Peyer's patch (tissue), 4 donors: ENCODE results near the gene CNTNAP2. TPM values are rescaled to one million over a fixed set of nuclear protein-coding genes. Genes with fewer than 3 reads are reported as not detected.

Experiments used
- DNase-seq, 3 donors: peaks; one replicate each; pipeline ENCODE4 v3.0.0-alpha.2; 2017 to 2019
- H3K27ac ChIP-seq, 4 donors: fragments of 200-600 bp; sonication (generic); one replicate each; pipeline ENCODE4 v1.5.1; 2016 to 2019
- H3K27me3 ChIP-seq, 2 donors: fragments of 200-600 bp; sonication (generic); one replicate each; pipeline ENCODE4 v1.5.1; 2019
- H3K36me3 ChIP-seq, 3 donors: fragments of 200-600 bp; sonication (generic); one replicate each; pipeline ENCODE4 v1.5.1; 2016 to 2019
- H3K4me1 ChIP-seq, 4 donors: fragments of 200-600 bp; sonication (generic); one replicate each; pipeline ENCODE4 v1.5.1; 2016 to 2019
- H3K4me3 ChIP-seq, 4 donors: fragments of 200-600 bp; sonication (generic); 1 replicate in 3 of 4; 2 replicates in 1 of 4; pipeline ENCODE4 v1.5.1; 2016 to 2019; ENCODE audit warnings: mild to moderate bottlenecking in 1 of 4
- H3K9me3 ChIP-seq, 4 donors: fragments of 200-600 bp; sonication (generic); one replicate each; pipeline ENCODE4 v1.5.1; 2016 to 2019; ENCODE audit warnings: mild to moderate bottlenecking in 1 of 4
- POLR2A ChIP-seq, 2 donors: fragments of 450-650 bp; IDR thresholded peaks; one replicate each; pipeline ENCODE4 v1.5.1; 2017; ENCODE audit warnings: antibody characterized with exemption in 2 of 2, mild to moderate bottlenecking in 2 of 2, moderate library complexity in 2 of 2
- total RNA-seq, 4 donors: library from RNA; depleted of rRNA; stranded (reverse); fragments of >200 nt; gene quantifications; one replicate each; pipeline ENCODE4 v1.1.0, GENCODE V29; 2016
- TF ChIP-seq, protein P1 (sequence below), 6 experiments: fragments of 450-650 bp in 4 of 6; fragments of 200-600 bp in 2 of 6; sonication (generic) in 1 of 6; IDR thresholded peaks; one replicate each; pipeline ENCODE4 v1.5.1; 2017 to 2019; ENCODE audit warnings: antibody characterized with exemption in 6 of 6, mild to moderate bottlenecking in 3 of 6, moderate library complexity in 1 of 6

Gene CNTNAP2
- total RNA-seq, result 1 to 10 TPM; 1.5 to 4.9 (median 3.6) TPM

GRCh38 chr7:146116521-146117222 lies at the start of gene CNTNAP2:
CNTNAP2 (plus strand) TSS chr7:146116801; CDS start chr7:146116877, 76 bp downstream.
- H3K9me3 ChIP-seq, result no peaks in the 10 kb centered on the region
- peaks cover 0 to 8% (median 0%) of the 10 kb centered on the region in 4 donors for H3K4me1 ChIP-seq
- H3K4me3 ChIP-seq, result peak within 1 kb of the TSS in 3 of 4 donors; percentile 1 to 39 (median 22)
- H3K27ac ChIP-seq, result no peak within 1 kb of the TSS
- H3K36me3 ChIP-seq, result no peaks in the 10 kb centered on the region
- no peak for TF ChIP-seq POLR2A (IDR thresholded peaks at IDR 0.05)
- TF ChIP-seq, protein P1, sequence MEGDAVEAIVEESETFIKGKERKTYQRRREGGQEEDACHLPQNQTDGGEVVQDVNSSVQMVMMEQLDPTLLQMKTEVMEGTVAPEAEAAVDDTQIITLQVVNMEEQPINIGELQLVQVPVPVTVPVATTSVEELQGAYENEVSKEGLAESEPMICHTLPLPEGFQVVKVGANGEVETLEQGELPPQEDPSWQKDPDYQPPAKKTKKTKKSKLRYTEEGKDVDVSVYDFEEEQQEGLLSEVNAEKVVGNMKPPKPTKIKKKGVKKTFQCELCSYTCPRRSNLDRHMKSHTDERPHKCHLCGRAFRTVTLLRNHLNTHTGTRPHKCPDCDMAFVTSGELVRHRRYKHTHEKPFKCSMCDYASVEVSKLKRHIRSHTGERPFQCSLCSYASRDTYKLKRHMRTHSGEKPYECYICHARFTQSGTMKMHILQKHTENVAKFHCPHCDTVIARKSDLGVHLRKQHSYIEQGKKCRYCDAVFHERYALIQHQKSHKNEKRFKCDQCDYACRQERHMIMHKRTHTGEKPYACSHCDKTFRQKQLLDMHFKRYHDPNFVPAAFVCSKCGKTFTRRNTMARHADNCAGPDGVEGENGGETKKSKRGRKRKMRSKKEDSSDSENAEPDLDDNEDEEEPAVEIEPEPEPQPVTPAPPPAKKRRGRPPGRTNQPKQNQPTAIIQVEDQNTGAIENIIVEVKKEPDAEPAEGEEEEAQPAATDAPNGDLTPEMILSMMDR (IDR thresholded peaks at IDR 0.05), result no peak
- no peak for DNase-seq
- no peaks in the 10 kb centered on the region for H3K27me3 ChIP-seq

GRCh38 chr7:146067880-146068279 lies 48.7 kb upstream of the CNTNAP2 start:
- TF ChIP-seq, protein P1 (IDR thresholded peaks at IDR 0.05), result no peak
- TF ChIP-seq POLR2A (IDR thresholded peaks at IDR 0.05), result no peak
- no peak overlapping the region for H3K4me3 ChIP-seq
- H3K27me3 ChIP-seq, result no peaks in the 10 kb centered on the region
- H3K9me3 ChIP-seq, result no peaks in the 10 kb centered on the region
- H3K36me3 ChIP-seq, result no peaks in the 10 kb centered on the region
- DNase-seq, result no peak
- no peaks in the 10 kb centered on the region for H3K4me1 ChIP-seq
- H3K27ac ChIP-seq, result no peak overlapping the region

GRCh38 chr7:146074195-146074765 lies 42.3 kb upstream of the CNTNAP2 start:
- TF ChIP-seq, protein P1 (IDR thresholded peaks at IDR 0.05), result no peak
- no peak for TF ChIP-seq POLR2A (IDR thresholded peaks at IDR 0.05)
- no peak overlapping the region for H3K27ac ChIP-seq
- no peaks in the 10 kb centered on the region for H3K4me1 ChIP-seq

DNA sequence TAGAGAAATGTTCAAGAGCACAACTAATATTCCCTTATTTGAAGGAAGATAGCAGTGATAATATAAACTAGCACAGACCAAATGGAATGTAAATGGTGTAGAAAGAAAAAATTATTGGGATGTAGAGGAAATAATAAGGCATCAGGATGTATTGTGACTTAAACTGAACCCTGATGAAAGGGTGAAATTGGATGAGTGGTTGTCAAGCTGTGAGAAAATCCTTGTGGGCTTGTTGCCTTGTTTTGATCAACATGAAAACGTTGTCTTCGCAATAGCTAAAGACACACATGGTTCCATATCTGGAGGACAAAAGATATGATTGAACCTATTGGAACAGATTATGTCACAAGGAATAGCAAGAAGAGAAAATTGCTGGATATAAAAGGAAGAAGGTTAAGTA lies 40.3 kb upstream of the CNTNAP2 start:
- H3K36me3 ChIP-seq, result no peaks in the 10 kb centered on the region
- DNase-seq, result no peak
- no peak overlapping the region for H3K27ac ChIP-seq
- H3K4me3 ChIP-seq, result no peak overlapping the region
- TF ChIP-seq, protein P1 (IDR thresholded peaks at IDR 0.05), result no peak
- no peak for TF ChIP-seq POLR2A (IDR thresholded peaks at IDR 0.05)
- no peaks in the 10 kb centered on the region for H3K9me3 ChIP-seq
- no peaks in the 10 kb centered on the region for H3K27me3 ChIP-seq
- H3K4me1 ChIP-seq, result no peaks in the 10 kb centered on the region

More at GRCh38 chr7:146074195-146074765, 42.3 kb upstream of the CNTNAP2 start:
- H3K36me3 ChIP-seq, result no peaks in the 10 kb centered on the region
- no peaks in the 10 kb centered on the region for H3K9me3 ChIP-seq
- no peaks in the 10 kb centered on the region for H3K27me3 ChIP-seq
- no peak overlapping the region for H3K4me3 ChIP-seq
- DNase-seq, result no peak

- Histone ChIP-seq H3K4me1 (no peaks in the 10 kb centered on the region), H3K4me3 (no peak overlapping the region), H3K9me3 (no peaks in the 10 kb centered on the region), H3K27me3 (no peaks in the 10 kb centered on the region), H3K27ac (no peak overlapping the region), H3K36me3 (no peaks in the 10 kb centered on the region)
- TF ChIP-seq POLR2A (IDR thresholded peaks at IDR 0.05), result no peak
- TF ChIP-seq, protein P1 (IDR thresholded peaks at IDR 0.05), result no peak
- DNase-seq, result no peak
Measured at GRCh38 chr7:146084086-146084485, 32.5 kb upstream of the CNTNAP2 start.
